ENCODE results near the gene OBP2A.

GRCh38 chr9:135498381-135499126 lies 47.4 kb upstream of the OBP2A start:
- TF ChIP-seq, protein P1, sequence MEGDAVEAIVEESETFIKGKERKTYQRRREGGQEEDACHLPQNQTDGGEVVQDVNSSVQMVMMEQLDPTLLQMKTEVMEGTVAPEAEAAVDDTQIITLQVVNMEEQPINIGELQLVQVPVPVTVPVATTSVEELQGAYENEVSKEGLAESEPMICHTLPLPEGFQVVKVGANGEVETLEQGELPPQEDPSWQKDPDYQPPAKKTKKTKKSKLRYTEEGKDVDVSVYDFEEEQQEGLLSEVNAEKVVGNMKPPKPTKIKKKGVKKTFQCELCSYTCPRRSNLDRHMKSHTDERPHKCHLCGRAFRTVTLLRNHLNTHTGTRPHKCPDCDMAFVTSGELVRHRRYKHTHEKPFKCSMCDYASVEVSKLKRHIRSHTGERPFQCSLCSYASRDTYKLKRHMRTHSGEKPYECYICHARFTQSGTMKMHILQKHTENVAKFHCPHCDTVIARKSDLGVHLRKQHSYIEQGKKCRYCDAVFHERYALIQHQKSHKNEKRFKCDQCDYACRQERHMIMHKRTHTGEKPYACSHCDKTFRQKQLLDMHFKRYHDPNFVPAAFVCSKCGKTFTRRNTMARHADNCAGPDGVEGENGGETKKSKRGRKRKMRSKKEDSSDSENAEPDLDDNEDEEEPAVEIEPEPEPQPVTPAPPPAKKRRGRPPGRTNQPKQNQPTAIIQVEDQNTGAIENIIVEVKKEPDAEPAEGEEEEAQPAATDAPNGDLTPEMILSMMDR (IDR thresholded peaks at IDR 0.05), result no peak
- TF ChIP-seq, protein P2, sequence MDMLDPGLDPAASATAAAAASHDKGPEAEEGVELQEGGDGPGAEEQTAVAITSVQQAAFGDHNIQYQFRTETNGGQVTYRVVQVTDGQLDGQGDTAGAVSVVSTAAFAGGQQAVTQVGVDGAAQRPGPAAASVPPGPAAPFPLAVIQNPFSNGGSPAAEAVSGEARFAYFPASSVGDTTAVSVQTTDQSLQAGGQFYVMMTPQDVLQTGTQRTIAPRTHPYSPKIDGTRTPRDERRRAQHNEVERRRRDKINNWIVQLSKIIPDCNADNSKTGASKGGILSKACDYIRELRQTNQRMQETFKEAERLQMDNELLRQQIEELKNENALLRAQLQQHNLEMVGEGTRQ (CRISPR knock-in tag; IDR thresholded peaks at IDR 0.05), result no peak
- no peak for TF ChIP-seq ZBTB43 (CRISPR knock-in tag; IDR thresholded peaks at IDR 0.05)
- no peak for TF ChIP-seq FOXJ3 (CRISPR knock-in tag; IDR thresholded peaks at IDR 0.05; ENCODE audit: borderline replicate concordance)
- TF ChIP-seq NR2C2 (CRISPR knock-in tag; IDR thresholded peaks at IDR 0.05), result no peak
- no peak for TF ChIP-seq MAX (CRISPR knock-in tag; IDR thresholded peaks at IDR 0.05)
- no peak for TF ChIP-seq TCF7 (CRISPR knock-in tag; IDR thresholded peaks at IDR 0.05; ENCODE audit: low read depth)
- TF ChIP-seq ZNF317 (CRISPR knock-in tag; IDR thresholded peaks at IDR 0.05; ENCODE audit: borderline replicate concordance, low read depth), result no peak
- TF ChIP-seq MXD4 (CRISPR knock-in tag; IDR thresholded peaks at IDR 0.05; ENCODE audit: borderline replicate concordance), result no peak

All from WTC11 (cell line).